GM19452 (cell line): ENCODE results near the gene BARD1.
A peak's percentile ranks its signal among the peaks of the same experiment; 100 is the strongest.
"Not testable (repeated sequence)": the region's sequence is repeated elsewhere in the genome, so short reads cannot be mapped to it uniquely, and the experiment has no call there.

ENCODE experiments used
- ATAC-seq: cut with Tn5 transposase; IDR thresholded peaks from one replicate; pipeline ENCODE4 v1.9.1; 2021; ENCODE audit not compliant: unreplicated experiment

The BARD1 gene

DNA sequence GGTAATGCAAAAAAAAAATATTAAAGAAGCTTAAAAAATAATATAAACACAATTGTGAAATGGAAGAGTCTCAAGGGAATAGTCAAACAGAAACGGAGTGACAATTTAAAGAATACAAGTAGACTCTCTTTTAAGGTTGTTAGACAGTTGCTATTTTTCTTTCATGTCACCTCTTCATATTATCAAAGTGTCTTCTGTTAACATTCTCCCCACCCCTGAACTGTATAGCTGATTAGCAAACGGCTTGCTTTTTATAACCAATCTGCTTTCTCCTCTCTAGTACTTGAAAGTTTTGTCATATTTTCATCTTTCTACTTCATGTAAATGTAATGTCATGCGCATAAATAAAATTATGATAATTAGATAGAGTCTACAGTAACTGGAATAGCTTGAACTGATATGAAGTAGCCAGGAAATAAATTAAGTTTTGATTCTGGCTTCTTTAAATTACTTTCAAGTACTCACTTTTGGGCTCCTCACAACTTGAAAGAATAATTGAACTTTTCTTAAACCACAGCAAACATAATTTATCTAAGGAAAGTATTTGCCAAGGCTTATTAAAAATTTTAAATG lies 37.0 kb downstream of the BARD1 start:
- no peak for ATAC-seq

GRCh38 chr2:214765180-214765579 lies 44.3 kb downstream of the BARD1 start:
- ATAC-seq: no peak

GRCh38 chr2:214753455-214753854 lies 56.0 kb downstream of the BARD1 start:
- peak; percentile 44 for ATAC-seq

- ATAC-seq: no peak
These were observed 59.0 kb downstream of the BARD1 start for GRCh38 chr2:214750529-214750928.

DNA sequence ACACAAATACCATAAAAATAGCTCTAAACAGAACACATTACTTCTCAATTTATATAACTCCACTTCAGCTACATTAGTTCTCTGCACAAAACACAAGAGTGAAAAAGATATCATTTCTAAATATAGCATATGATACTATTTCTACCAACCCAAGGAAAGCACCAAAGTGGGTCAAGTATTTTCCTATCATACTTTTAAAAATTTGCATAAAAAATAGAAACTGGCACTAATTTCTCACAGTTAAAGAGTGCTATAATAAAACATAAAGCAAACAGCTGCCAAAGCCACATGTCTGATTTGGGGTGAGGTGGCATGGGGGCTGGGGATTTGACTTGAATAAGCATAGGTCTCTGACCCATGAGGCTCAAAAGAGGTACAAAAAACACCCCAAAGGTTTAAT lies 61.5 kb downstream of the BARD1 start:
- peak; percentile 57 for ATAC-seq

DNA sequence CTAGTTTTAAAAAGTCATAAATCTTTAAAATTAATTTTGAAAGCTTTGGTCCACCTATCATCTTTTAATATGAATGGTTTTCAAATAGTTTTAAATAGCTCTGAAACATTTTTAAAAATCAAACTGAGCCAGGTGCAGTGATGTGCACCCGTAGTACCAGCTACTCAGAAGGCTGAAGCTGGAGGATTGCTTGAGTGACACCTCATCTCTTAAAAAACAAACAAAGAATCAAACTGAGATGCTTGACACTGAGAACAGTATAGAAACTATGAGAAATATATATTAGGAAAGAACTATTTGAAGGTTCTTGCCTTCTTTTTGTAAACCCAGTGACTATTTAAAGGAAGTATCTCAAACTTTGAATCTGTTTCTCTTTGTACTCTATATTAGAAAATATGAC lies 67.4 kb downstream of the BARD1 start:
- ATAC-seq: no peak

DNA sequence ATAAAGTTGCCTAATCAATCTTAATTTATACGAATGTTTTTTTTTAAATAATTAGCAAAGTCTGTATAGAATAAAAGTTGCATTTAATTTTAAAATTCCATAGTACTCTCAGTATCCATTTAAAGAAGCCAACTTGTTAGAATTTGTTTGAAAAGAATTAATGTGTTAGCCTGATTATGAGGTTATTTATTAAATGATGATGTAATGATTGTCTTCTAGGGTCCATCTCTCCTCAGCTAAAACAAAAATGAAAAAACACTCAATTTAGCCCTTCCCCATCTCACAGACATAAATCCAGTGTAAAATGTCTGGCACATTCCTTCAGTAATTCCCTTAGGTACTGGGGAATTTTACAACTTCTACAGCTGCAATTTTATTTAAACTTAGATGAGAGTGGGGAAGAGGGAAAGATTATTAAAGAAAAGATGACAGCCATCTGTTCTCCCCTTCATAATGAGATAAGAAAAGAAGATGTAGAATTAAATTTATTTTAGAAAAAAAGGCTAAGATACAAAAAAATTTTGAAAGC lies 68.6 kb downstream of the BARD1 start:
- ATAC-seq: no peak

GRCh38 chr2:214737188-214737587 lies 72.3 kb downstream of the BARD1 start:
- peak; percentile 97 for ATAC-seq

GRCh38 chr2:214730800-214731407 lies 78.6 kb downstream of the BARD1 start:
- no peak for ATAC-seq

DNA sequence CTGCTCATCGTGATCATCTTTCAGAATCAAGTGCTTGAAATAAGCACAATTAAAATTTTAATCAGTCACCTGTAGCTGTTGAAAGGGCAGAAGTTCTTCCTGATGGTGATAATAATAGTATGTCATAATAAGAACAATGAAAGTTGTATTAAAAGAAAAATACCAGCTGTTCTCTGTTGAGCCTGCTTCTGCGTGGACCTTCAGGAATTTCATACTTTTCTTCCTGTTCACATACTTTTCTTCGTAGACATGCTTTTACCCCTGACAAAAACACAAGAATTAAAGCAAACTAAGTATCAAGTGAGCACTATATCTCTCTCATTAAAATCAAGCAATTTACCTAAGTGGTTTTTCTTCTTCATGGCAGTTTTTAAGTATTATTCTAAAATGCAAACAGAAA lies 79.2 kb downstream of the BARD1 start:
- no peak for ATAC-seq

DNA sequence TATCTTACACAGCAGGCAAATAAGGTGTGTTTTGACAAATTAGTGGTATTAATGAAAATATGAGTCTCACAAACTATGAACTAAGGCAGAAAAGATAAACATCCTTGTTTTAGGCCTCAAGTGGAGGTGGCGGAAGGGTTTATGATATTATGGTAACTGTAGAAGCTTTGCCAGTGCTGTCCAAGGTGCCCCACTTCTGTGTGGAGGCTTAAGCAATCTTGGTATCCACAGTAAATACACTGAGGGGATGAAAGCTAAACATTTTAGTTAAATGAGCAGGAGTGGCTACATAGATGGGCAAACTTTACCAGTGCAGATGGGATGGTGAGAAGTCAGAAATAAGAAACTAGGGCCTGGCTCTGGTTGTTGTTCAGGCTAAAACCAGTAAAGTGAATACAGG lies 84.7 kb downstream of the BARD1 start:
- ATAC-seq: no peak

- not testable (repeated sequence) for ATAC-seq
These were observed 91.6 kb downstream of the BARD1 start for GRCh38 chr2:214717837-214718236.

DNA sequence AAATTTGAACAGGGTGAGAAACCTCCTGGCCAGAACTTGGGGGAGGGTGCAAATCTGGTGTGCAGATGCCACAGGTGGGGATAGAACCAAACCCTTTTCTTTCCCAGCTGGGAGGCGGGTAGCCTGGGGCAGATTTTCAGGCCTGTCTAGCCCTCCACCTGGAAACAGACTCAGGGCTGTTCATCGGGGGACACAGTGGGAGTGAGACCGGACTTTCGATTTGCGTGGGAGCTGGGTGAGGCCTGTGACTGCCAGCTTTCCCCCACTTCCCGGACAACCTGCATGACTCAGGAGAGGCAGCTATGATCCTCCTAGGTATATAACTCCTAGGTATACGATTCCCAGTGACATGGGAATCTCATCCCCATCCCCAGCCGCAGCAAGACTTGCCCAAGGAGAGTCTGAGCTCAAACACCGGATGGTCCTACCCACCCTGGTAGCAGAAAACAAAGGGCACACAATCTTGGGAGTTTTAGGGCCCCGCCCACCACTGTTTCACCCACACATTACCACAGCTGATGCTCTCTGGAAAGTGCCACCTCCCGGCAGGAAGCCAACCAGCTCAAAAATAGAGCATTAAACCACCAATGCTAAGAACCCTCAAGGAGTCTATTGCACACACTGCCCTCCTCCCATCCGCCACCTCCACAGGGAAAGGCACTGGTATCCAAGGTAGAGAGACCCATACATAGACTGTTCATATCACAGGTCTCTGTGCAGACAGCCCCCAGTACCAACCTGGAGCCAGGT lies 92.5 kb downstream of the BARD1 start:
- ATAC-seq: no peak

GRCh38 chr2:214715025-214715424 lies 94.5 kb downstream of the BARD1 start:
- ATAC-seq: no peak

DNA sequence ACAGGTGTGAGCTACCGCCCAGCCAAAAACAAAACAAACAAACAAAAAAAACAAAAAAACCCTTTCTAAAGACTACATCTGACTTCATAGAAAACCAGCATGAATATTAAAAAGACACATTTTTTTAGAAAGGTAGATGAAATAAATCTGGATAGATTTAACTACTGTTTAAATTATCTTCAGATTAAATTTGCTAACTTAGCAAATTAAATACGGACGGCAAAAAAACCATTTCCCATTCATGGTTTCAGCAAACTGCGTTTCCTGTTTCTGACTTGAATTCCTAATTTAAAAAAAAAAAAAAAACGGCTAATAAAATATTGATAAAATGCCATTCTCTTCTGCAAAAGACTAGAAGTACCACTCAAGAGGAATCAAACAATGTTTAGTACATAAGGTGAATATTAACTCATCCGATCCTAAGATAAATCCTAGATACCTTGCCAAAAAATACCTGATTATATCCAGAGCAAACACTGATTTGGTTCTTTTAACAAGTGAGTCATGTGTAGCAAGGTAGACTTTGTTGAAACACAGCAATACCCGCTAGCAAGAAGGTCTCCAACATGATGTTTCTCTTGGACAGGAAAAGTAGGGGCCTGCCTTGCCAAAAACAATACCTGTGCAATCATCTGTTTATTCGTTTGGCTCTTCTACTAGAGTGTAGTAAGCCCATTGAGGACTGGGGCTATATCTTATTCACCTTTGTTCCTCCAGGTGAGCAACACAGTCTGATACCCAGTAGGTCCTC lies 96.2 kb downstream of the BARD1 start:
- ATAC-seq: no peak

GRCh38 chr2:214710729-214711128 lies 98.8 kb downstream of the BARD1 start:
- no peak for ATAC-seq

DNA sequence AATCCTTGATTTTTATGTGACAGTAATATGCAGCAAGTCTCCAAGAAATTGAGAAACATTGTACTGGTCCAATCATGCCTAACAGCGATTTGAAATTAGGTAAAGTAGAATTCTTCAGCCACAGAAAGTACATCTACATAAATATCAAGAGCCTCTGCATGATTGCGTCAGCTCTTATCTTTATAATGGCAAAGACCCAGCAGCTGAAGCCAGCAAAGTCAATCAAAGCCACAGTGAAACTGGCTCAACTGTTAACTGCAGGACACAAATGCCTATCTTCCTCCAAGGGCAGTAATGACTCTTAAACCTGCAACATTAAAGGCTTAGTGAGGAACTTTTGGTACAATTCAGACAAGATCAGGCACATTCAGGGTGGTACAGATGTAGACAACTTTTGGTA lies 102.5 kb downstream of the BARD1 start:
- no peak for ATAC-seq

- ATAC-seq: no peak
These were observed 110.2 kb downstream of the BARD1 start for GRCh38 chr2:214699236-214699635.

GRCh38 chr2:214696681-214697080 lies 112.8 kb downstream of the BARD1 start:
- no peak for ATAC-seq

DNA sequence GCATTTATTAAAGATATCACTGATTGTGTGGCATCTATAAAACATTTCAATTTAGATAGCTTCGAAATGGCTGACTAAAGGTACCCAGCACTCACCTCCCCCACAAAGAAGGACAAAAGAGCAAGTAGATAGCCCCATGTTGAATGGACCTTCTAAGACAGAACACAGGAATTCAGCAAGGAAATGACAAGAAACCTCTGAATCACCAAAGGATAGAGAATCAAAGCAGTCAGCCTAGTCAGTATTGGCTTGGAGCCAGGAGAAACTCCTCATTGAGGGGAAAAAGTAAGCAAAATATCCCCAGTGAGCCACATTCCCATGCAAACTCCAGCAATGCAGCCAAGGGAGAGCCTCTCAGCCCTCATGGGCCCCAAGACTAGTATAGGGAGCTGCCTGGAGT lies 113.7 kb downstream of the BARD1 start:
- no peak for ATAC-seq

- peak; percentile 54 for ATAC-seq
These were observed 125.9 kb downstream of the BARD1 start for GRCh38 chr2:214683557-214683956.
